Neural progenitor cell (in vitro differentiated cells): Measurements from ENCODE around the gene ANXA10.

Source experiments
- EZH2 ChIP-seq: fragments of 200-600 bp; sonication (generic); IDR thresholded peaks from 2 replicates; pipeline ENCODE4 v1.6.1; 2017; ENCODE audit warnings: antibody characterized with exemption, mild to moderate bottlenecking, moderate library complexity
- EZH2phosphoT487 ChIP-seq: fragments of 200-600 bp; sonication (generic); IDR thresholded peaks from 2 replicates; pipeline ENCODE4 v1.6.1; 2017; ENCODE audit warnings: antibody characterized with exemption
- TF ChIP-seq, protein P1 (sequence below): fragments of 200-600 bp; sonication (generic); IDR thresholded peaks from 2 replicates; pipeline ENCODE4 v1.5.1; 2017; ENCODE audit warnings: antibody characterized with exemption, mild to moderate bottlenecking

GRCh38 chr4:168126952-168127351, 34.6 kb downstream of the ANXA10 start:
- no peak for TF ChIP-seq EZH2
- TF ChIP-seq, protein P1, sequence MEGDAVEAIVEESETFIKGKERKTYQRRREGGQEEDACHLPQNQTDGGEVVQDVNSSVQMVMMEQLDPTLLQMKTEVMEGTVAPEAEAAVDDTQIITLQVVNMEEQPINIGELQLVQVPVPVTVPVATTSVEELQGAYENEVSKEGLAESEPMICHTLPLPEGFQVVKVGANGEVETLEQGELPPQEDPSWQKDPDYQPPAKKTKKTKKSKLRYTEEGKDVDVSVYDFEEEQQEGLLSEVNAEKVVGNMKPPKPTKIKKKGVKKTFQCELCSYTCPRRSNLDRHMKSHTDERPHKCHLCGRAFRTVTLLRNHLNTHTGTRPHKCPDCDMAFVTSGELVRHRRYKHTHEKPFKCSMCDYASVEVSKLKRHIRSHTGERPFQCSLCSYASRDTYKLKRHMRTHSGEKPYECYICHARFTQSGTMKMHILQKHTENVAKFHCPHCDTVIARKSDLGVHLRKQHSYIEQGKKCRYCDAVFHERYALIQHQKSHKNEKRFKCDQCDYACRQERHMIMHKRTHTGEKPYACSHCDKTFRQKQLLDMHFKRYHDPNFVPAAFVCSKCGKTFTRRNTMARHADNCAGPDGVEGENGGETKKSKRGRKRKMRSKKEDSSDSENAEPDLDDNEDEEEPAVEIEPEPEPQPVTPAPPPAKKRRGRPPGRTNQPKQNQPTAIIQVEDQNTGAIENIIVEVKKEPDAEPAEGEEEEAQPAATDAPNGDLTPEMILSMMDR = no peak
- no peak for TF ChIP-seq EZH2phosphoT487
